Activated T-cell treated with anti-CD3 and anti-CD28 coated beads for 48 hours (primary cell): ENCODE results near the gene LAMC1.

ENCODE experiments used
- DNase-seq: peaks from one replicate; pipeline ENCODE4 v3.0.0-alpha.2; 2020; ENCODE audit warnings: low read depth

The LAMC1 gene

DNA sequence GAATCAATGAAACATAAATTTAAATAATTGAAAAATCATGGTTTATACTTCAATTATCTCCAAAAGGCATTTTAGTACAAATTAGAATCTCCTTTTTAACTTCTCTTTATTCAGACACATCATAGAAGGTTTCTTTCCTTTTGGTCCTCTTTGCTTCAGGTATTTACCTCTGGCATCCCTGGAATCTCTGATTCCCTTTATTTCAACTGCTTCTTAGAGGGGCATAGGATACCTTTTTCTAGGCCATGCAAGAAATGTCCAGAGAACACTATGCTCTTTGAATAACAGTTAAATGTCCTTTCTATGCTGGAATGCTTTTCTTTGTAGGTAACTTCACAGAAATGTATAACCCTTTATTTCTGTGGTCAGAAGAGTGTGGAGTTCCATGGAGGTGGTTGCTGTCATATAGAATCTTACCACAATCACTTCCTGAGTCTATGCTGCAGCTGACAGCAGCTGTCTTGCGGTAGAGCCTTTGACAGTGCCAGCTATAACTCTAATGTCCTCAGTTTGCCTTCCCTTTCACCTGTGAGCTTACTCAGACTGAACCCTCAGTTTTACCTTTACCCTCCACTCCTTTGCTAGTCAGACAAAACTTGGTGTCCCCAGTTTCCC, 171.4 kb downstream of the LAMC1 start:
- no peak for DNase-seq

- no peak for DNase-seq
Measured at GRCh38 chr1:183195142-183195574, 171.9 kb downstream of the LAMC1 start.
